Hematopoietic multipotent progenitor cell treated with erythropoietin and hydrocortisone succinate and interleukin-3 and kit ligand, for 6 days (in vitro differentiated cells): ENCODE measurements around the gene IL1RN.

Source experiments
- DNase-seq: peaks from one replicate; pipeline ENCODE4 v3.0.0-alpha.2; 2015

The IL1RN gene

GRCh38 chr2:113175042-113175628, 47.7 kb downstream of the IL1RN start:
- peak; percentile 42 for DNase-seq

DNA sequence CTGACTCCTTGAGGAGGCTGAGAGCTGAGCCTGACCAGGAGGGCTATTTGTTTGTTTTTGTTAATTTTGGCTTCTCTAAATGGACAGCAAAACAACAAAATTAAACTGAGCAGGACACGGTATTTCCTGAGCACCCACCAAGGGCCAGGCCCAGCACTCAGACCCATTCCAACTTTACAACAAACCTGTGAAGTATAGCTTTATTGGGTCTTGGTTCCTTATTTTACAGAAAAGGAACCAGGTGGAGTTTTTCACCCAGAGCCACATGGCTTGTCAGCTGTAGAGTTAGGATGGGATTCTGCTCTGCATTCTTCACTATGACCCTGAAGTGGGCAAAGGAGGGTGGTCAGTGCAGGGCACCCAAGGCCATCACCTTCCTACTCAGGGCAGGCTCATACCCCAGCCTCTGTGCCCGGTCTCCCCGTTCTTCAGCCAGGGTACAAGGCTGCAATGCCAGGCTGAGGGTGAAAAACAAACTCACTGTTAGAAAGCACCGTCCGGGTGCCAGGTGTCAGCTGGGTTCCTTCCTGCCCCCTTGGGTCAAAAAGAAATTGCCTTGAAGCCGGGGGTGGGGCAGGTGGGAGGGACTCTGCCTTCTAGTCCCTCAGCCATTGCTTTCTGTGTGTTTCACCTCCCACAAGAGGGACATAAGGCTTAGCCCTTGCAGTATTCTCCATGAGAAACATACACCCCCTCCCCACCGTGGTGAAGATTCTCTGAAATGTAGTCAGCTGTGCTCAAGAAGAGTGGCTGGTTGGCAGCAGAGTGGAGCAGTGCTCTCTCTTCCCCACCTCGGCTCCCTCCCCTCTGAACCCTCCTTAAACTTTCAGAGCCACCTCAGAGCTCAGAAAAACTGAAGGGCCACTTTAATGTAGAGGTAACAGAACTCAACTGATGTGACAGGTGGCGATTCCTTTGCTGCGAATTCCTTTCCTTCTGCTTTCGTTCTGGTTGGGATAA, 48.6 kb downstream of the IL1RN start:
- peak; percentile 31 for DNase-seq

- DNase-seq: no peak
Measured at GRCh38 chr2:113176696-113177355, 49.4 kb downstream of the IL1RN start.

DNA sequence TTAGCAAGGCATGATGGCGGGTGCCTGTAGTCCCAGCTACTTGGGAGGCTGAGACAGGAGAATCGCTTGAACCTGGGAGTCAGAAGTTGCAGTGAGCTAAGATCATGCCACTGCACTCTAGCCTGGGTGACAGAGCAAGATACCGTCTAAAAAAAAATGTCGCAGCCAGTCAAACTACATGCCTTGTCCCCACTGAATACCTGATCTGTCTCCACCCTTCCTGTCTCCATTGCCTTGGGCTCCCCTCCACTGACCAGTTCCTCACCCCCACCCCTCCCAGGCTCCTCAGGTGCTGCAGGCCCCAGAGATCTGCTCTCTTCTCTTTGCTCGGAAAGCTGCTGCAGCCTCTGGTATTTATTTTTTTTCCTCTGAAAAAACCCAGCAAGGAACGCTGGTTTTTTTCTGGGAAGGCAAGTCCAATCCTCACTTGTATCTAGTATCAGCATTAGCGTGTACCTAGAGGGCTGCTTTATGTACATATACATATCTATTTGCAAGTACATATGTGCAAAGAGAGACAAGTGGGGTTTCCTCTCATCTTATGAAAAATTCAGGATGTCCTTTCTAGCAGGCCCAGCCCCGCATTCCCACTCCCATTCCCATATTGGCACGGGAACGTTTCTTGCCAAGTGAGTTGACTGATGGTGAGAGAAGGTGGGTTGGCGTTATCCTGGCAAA, 50.8 kb downstream of the IL1RN start:
- DNase-seq: no peak

- no peak for DNase-seq
Measured at GRCh38 chr2:113178891-113179290, 51.5 kb downstream of the IL1RN start.

DNA sequence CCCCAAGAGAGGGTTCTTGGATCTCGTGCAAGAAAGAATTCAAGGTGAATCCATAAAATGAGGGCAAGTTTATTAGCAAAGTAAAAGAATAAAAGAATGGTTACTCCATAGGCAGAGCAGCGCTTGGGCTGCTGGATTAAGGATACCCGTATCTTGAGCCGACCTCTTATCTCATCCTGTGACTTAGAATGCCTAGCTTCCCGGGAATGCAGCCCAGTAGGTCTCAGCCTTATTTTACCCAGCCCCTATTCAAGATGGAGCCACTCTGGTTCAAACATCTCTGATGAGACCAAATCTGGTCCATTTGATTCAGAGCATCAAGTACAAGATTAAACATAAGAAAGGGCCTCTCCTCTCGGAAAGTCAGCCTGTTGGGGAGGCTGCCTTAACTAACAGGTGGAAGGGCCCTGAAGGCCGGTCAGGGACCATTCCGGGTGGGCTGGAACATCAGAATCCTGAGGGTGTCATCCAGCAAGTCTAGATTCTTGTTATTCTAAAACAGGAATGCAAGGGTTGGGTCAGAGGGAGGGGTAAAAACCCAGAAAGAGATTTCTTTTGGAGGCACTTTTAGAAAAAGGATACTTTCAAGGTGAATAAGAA, 52.1 kb downstream of the IL1RN start:
- DNase-seq: no peak

DNA sequence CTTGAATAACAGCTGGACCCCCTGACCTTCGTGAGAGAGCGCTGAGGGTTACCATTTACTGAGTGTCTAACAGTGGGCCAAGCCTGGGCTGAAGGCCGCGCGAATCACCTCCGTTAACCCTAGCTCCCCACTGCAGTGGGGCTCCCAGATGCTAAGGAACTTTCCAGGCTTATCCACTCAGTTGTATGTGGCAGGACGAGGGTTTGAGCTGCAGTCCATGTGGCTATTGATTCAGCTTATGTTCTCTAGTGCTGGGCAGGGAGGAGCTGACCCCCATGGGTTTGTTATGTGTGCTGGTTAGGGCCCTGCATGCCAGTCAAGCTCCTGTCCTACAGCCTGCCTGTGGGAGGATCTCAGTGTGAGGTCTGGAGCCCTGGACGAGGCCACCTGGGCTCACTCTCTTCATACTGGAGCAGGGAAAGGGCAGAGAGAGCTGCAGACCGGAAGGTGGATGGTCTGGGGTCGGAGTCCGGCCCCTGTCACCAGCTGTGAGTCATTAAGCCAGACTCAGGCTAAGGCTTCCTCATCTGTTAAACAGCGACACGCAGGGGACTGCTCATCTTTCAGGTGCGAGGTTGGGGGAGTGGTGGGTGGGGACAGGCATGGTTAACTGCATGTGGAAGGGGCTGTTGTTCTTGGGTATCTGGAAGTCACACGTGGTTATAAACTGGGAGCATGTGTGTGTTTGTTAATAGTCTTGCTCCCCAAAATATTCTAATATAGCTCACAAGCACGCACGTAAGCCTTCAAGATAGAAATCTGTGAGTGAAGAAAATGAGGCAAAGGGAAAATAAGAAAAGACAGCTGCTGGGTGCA, 52.9 kb downstream of the IL1RN start:
- no peak for DNase-seq

- peak; percentile 89 for DNase-seq
Measured at GRCh38 chr2:113181258-113182051, 54.1 kb downstream of the IL1RN start.

DNA sequence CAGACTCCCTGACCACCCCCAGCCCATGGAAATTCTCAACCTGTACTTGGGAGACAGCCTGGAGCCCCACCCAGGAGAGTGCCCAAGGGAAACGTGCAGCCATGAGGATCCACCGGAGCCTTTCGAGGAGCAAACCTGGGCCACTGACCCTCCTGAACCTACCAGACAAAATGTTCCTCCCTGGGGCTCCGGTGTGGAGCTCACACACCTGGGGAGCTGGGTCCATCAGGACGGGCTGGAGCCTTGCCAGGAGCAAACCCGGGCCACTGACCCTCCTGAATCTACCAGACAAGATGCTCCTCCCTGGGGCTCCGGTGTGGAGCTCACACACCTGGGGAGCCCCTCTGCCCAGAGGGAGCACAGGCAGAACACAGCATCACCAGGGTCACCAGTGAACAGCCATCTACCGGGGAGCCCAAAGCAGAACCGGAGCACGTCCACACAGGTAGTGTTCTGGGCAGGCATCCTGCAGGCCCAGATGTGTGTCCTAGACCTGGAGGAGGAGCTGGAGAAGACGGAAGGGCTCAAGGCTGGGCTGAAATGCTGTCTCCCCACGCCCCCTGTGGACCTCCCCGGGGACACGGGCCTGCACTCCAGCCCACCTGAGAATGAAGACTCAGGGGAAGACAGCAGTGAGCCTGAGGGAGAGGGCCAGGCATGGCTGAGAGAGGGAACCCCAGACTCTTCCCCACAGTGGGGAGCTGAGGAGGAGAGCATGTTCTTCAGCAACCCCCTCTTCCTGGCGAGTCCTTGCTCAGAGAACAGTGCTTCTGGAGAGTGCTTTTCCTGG, 55.3 kb downstream of the IL1RN start:
- no peak for DNase-seq

DNA sequence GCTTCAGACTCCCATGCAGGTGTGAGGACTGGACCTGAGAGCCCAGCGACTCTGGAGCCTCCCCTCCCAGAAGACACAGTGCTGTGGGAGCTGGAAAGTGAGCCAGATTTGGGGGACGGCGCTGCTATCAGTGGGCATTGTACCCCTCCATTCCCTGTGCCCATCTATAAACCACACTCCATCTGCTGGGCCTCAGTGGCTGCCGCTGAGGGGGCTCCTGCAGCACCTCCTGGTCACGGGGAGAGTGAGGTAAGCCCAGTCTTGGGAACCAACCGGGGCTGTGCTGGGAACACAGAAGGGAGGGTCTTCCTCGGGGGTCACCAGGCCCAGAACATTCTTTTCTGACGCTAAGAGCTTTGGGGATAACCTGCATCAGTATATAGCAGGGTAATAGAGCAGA, 55.9 kb downstream of the IL1RN start:
- no peak for DNase-seq
